ENCODE results near the gene TMEM86B. TPM values are rescaled to one million over a fixed set of nuclear protein-coding genes. Genes with fewer than 3 reads are reported as not detected.

Gene TMEM86B
- total RNA-seq, 1 donor from 2014 or later = 10.0 TPM

DNA sequence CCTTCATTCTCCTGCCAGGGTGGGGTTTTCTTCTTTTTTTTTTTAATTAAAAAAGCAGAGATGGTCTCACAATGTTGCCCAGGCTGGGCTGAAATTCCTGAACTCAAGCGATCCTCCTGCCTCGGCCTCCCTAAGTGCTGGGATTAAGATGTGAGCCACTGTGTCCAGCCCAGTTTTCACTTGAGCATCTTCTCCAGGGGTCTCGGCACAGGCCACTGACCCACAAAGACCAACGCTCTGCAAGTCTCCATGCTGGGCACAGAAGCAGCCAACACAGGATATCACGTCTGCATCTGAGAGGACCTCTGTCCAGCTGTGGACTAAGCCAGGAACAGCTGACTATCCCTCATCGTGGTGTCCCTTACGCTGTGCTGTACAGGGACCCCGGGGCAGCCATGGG is 9.5 kb upstream of the TMEM86B start:
- H3K36me3 Mint-ChIP-seq (ENCODE audit: insufficient read depth) = peaks cover 29% of the 10 kb centered on the region
- no peak for DNase-seq (ENCODE audit: low spot score, unreplicated experiment)
- TF ChIP-seq, protein P1, sequence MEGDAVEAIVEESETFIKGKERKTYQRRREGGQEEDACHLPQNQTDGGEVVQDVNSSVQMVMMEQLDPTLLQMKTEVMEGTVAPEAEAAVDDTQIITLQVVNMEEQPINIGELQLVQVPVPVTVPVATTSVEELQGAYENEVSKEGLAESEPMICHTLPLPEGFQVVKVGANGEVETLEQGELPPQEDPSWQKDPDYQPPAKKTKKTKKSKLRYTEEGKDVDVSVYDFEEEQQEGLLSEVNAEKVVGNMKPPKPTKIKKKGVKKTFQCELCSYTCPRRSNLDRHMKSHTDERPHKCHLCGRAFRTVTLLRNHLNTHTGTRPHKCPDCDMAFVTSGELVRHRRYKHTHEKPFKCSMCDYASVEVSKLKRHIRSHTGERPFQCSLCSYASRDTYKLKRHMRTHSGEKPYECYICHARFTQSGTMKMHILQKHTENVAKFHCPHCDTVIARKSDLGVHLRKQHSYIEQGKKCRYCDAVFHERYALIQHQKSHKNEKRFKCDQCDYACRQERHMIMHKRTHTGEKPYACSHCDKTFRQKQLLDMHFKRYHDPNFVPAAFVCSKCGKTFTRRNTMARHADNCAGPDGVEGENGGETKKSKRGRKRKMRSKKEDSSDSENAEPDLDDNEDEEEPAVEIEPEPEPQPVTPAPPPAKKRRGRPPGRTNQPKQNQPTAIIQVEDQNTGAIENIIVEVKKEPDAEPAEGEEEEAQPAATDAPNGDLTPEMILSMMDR (IDR thresholded peaks at IDR 0.05; ENCODE audit: unreplicated experiment) = no peak
- no peaks in the 10 kb centered on the region for H3K27me3 Mint-ChIP-seq
- no peaks in the 10 kb centered on the region for H3K9me3 Mint-ChIP-seq (ENCODE audit: low read depth)
- no peak overlapping the region for H3K27ac Mint-ChIP-seq
- no peaks in the 10 kb centered on the region for H3K4me1 Mint-ChIP-seq (ENCODE audit: low read depth)
- H3K4me3 Mint-ChIP-seq (ENCODE audit: low read depth) = no peak overlapping the region

DNA sequence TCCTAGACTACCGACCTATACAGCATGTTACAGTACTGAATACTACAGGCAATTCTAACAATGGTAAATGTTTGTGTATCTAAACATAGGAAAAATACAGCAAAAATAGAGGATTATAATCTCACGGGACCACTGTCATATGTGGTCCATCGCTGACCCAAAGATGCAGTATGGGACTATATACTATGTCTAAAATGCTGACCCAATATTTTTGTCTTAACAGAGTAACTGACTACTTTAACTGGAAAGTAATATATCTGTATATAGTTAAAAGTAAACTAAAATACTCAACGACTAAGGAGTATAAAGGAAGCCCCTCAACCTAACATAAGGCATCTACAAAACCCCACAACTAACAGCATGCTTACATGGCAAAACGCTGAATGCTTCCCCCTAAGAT is 4.4 kb upstream of the TMEM86B start:
- no peak for DNase-seq (ENCODE audit: low spot score, unreplicated experiment)
- no peaks in the 10 kb centered on the region for H3K9me3 Mint-ChIP-seq (ENCODE audit: low read depth)
- no peaks in the 10 kb centered on the region for H3K27me3 Mint-ChIP-seq
- TF ChIP-seq, protein P1 (IDR thresholded peaks at IDR 0.05; ENCODE audit: unreplicated experiment) = no peak
- H3K27ac Mint-ChIP-seq = peak overlapping the region; percentile 56
- peaks cover 23% of the 10 kb centered on the region for H3K36me3 Mint-ChIP-seq (ENCODE audit: insufficient read depth)
- peaks cover 10% of the 10 kb centered on the region for H3K4me1 Mint-ChIP-seq (ENCODE audit: low read depth)
- no peak overlapping the region for H3K4me3 Mint-ChIP-seq (ENCODE audit: low read depth)

DNA sequence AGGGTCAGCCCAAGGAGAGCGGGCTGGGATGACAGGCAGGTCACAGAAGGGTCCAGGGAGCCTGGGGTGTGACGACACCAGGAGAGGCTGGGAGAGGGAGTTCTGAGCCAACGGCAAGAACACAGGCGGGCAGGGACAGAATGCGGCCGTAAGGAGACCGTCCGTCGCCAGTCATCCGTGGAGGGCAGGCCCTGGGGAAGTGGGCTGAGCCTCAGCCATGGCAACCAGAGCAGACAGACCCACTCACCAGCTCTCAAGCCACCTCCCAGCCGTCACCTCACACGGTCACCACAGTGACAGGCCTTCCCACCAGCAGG is 3.7 kb upstream of the TMEM86B start:
- H3K9me3 Mint-ChIP-seq (ENCODE audit: low read depth) = no peaks in the 10 kb centered on the region
- TF ChIP-seq, protein P1 (IDR thresholded peaks at IDR 0.05; ENCODE audit: unreplicated experiment) = no peak
- H3K36me3 Mint-ChIP-seq (ENCODE audit: insufficient read depth) = peaks cover 20% of the 10 kb centered on the region
- no peaks in the 10 kb centered on the region for H3K27me3 Mint-ChIP-seq
- peaks cover 14% of the 10 kb centered on the region for H3K4me1 Mint-ChIP-seq (ENCODE audit: low read depth)
- H3K27ac Mint-ChIP-seq = no peak overlapping the region
- no peak overlapping the region for H3K4me3 Mint-ChIP-seq (ENCODE audit: low read depth)
- DNase-seq (ENCODE audit: low spot score, unreplicated experiment) = no peak

DNA sequence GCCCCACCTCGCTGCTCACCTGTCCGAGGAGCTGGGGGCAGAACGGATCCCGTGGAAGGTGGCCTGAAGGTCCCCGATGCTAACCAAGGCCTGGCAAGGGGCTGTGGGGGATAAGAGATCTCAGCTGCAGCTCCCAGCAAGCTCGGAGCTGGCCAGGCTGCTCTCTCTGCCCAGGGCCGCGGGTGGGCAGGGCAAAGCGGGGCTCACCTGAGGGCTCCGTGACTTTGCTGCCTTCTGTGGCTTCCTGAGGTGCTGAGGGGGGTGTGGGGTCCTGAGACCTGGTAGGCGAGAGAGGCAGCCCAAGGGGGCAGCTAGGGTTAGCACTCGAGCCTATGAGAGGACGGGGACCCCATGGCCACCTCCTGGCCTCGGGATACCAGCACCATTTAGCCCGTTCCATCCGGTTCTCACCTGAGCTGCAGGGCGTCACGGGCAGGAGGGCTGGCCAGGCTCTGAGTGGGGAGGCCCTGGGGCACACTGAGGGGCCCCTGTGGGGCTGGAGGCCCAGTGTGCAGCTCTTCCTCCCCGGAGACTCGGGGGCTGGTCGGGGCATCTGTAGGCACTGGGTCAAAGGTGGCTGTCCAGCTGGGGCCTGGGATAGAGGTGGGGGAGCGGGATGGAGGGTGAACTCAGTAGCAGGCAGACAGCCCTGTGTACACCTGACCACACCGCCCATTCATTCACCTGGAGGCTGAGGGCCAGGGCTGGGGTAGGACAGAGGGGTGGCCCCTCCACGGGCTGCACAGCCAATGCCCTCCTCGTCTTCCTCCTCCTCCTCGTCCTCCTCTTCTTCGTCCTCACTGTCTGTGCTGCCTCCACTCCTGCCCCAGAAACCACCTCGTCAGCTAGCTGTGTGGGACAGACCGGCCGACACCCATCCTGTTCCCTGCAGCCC is 3.1 kb upstream of the TMEM86B start:
- Mint-ChIP-seq H3K27ac (no peak overlapping the region), H3K36me3 (ENCODE audit: insufficient read depth) (peaks cover 16% of the 10 kb centered on the region), H3K9me3 (ENCODE audit: low read depth) (no peaks in the 10 kb centered on the region), H3K27me3 (no peaks in the 10 kb centered on the region), H3K4me3 (ENCODE audit: low read depth) (no peak overlapping the region), H3K4me1 (ENCODE audit: low read depth) (peaks cover 14% of the 10 kb centered on the region)
- DNase-seq (ENCODE audit: low spot score, unreplicated experiment) = no peak
- TF ChIP-seq, protein P1 (IDR thresholded peaks at IDR 0.05; ENCODE audit: unreplicated experiment) = no peak

DNA sequence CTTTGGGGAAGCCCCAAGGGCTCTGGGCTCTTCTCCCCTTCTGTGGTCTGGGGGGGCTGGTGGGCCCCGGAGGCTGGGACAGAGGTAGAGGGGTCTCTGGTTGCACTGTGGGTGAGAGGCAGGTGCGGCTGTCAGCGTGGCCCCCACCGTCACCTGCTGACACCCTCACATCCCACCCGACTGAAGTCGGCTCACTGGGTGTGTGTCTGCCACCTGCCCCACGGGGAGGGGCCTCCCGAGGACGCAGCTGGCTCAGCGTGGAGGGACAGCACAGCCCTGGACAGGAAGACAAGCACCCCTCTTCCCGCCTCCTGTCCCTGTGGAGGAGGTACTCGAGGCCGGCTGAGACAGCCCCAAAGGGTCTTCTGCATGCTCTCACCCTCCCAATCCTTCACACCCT is 2.2 kb upstream of the TMEM86B start:
- no peak for DNase-seq (ENCODE audit: low spot score, unreplicated experiment)
- Mint-ChIP-seq H3K27me3 (no peaks in the 10 kb centered on the region), H3K9me3 (ENCODE audit: low read depth) (no peaks in the 10 kb centered on the region), H3K36me3 (ENCODE audit: insufficient read depth) (peaks cover 13% of the 10 kb centered on the region), H3K4me3 (ENCODE audit: low read depth) (no peak overlapping the region), H3K4me1 (ENCODE audit: low read depth) (peaks cover 14% of the 10 kb centered on the region), H3K27ac (no peak overlapping the region)
- TF ChIP-seq, protein P1 (IDR thresholded peaks at IDR 0.05; ENCODE audit: unreplicated experiment) = no peak
